ENCODE measurements around the gene ZNF778. TPM values are rescaled to one million over a fixed set of nuclear protein-coding genes. Genes with fewer than 3 reads are reported as not detected.
"Not testable (repeated sequence)": the region's sequence is repeated elsewhere in the genome, so short reads cannot be mapped to it uniquely, and the experiment has no call there.

Gene ZNF778
- total RNA-seq, 2 experiments from 2014 or later = 8.9 to 9.6 TPM

DNA sequence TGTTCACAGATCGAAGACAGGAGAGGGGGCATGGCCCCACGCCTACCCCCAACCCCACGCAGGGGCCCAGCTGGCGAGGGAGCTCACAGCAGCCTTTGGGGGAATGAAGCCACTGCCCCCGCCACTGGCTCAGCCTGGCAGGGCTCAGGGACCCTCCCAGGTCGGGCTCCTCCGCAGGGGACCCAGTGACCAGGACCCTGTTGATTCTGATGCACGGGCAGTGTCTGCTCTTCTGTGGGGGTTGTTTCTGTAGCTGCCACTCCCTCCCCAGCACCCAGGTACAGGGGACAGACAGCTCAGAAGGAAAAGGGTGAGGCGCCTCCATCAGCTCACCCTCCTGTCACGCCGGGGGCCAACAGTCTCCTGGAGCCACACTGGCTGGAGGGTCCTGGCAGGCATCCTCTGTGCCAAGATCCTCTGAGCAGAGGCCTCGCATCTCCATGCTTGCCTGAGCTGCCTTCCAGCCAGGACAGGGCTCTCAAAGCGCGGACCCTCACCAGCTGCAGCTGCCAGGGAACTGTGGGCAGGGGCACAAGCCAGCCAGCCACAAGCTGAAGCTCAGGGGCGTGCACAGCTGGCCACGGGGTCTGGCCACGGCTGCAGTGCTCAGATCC lies 49.1 kb downstream of the ZNF778 start:
- H3K9me3 Mint-ChIP-seq = peaks cover 2% of the 10 kb centered on the region
- H3K27ac Mint-ChIP-seq = peak overlapping the region; percentile 25
- H3K4me3 Mint-ChIP-seq = no peak overlapping the region
- DNase-seq = no peak
- H3K27me3 Mint-ChIP-seq = no peaks in the 10 kb centered on the region
- H3K36me3 Mint-ChIP-seq = peaks cover 12% of the 10 kb centered on the region
- H3K4me1 Mint-ChIP-seq = peaks cover 2% of the 10 kb centered on the region

DNA sequence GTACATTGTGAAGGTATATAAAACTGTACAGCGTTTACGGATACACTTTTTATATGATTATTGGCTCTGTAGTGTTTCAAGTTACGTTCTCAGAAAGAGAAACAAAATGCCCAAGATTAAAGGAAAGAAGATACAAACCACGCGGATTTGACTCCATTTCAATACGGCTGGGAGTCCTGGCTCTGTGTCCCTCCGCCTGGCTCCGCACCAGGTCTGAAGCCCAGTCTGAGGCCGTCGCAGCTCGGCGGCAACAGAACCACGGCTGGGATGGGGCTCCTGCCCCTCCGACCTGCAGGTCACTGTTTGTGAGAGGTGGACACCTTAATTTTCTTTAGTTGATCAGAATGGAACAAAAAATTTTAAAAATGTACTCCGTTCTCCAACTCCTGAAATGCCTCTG lies 50.2 kb downstream of the ZNF778 start:
- not testable (repeated sequence) for DNase-seq, H3K9me3 Mint-ChIP-seq, H3K4me1 Mint-ChIP-seq, H3K27ac Mint-ChIP-seq, H3K27me3 Mint-ChIP-seq, H3K4me3 Mint-ChIP-seq
- H3K36me3 Mint-ChIP-seq = peaks cover 16% of the 10 kb centered on the region

DNA sequence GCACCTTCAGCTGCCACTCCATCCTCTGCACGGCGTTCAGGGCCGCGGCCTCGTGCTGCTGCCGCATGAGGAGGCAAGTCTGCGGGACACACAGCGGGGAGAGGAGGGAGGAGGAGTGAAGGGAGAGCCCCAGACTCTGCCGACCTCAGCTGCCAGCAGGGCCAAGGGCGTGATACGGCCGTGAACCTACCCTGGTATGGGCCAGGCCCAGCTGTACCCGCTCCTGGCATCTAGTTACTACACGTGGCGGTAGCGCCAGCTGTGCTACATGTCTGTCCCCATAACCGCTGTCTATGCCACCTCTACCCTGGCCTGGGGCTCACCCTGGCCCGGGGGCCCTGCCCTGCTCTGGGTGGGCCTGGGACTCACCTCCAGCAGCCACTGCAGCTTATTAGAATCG lies 51.1 kb downstream of the ZNF778 start:
- Mint-ChIP-seq H3K9me3 (peaks cover 2% of the 10 kb centered on the region), H3K27ac (no peak overlapping the region), H3K36me3 (peaks cover 23% of the 10 kb centered on the region), H3K4me3 (no peak overlapping the region), H3K4me1 (no peaks in the 10 kb centered on the region), H3K27me3 (no peaks in the 10 kb centered on the region)
- DNase-seq = no peak

DNA sequence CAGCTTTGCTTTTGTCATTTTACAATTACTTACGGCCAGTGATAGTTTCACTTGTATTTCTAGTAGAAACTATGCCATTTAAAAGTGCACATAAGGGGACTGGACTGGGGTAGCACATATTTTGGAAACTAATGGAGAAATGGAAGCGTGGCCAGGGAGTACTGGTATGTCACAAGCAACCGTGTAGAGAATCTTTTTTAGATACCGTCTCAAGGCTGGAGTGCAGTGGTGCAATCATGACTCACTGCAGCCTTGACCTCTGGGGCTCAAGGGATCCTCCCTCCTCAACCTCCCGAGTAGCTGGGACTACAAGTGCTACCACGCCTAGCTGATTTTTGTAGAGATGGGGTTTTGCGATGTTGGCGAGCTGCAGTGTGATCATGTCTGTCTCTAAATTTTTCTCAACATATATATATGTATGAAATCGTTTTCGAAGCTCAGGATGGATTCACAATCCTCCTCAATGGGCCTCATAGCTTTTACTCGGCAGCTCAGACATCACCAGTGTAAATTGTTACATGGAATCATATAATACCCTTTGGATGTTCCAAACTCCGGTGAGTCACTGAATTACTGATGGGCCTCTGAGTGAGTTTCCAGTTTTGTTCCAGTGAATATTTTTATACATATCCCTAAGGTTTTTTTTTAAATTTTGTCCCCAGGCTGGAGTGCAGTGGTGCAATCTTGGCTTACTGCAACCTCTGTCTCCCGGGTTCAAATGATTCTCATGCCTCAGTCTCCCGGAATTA lies 51.7 kb downstream of the ZNF778 start:
- DNase-seq = no peak
- Mint-ChIP-seq H3K27ac (no peak overlapping the region), H3K27me3 (no peaks in the 10 kb centered on the region), H3K36me3 (peaks cover 25% of the 10 kb centered on the region), H3K9me3 (no peaks in the 10 kb centered on the region), H3K4me3 (no peak overlapping the region), H3K4me1 (no peaks in the 10 kb centered on the region)

DNA sequence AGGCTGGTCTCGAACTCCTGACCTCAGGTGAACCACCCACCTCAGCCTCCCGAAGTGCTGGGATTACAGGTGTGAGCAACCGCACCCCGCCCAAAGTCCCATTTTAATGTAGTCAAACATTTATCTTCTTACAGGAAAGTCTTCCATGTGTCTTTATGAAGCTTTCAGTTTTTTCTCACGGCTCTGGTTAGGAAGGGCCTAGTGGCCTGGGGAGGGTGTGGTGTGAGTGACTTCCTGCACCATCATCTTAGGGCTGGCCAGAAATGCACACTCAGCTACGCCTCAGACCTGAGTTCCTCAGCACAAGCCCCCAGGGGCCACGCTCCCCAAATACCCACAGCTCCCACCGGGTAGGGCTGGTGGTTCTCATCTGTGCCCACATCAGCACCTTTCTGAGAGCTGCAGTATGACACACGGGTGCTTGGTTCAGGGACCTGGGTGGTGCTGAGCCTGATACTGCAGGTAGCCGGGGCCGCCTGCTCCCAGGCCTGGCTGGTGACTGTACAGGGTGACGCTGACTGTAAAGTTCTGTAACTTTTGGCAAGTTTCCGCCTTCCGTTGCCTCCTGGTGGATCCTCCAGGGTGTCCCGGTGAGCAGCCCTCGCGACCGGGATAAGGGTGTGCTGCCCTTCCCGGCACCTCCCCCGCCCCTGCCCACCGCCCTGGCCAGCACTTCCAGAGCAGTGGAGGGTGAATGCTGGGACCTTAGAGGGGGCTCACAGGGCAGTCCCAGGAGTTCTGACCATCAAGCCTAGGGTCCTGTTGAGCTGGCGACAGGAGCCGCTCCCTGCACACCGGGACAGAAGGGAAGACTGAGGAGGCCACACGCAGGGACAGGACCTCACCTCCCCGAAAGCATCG lies 52.5 kb downstream of the ZNF778 start:
- DNase-seq = no peak
- Mint-ChIP-seq H3K27ac (no peak overlapping the region), H3K36me3 (peaks cover 24% of the 10 kb centered on the region), H3K27me3 (no peaks in the 10 kb centered on the region), H3K4me1 (no peaks in the 10 kb centered on the region), H3K4me3 (no peak overlapping the region), H3K9me3 (no peaks in the 10 kb centered on the region)

DNA sequence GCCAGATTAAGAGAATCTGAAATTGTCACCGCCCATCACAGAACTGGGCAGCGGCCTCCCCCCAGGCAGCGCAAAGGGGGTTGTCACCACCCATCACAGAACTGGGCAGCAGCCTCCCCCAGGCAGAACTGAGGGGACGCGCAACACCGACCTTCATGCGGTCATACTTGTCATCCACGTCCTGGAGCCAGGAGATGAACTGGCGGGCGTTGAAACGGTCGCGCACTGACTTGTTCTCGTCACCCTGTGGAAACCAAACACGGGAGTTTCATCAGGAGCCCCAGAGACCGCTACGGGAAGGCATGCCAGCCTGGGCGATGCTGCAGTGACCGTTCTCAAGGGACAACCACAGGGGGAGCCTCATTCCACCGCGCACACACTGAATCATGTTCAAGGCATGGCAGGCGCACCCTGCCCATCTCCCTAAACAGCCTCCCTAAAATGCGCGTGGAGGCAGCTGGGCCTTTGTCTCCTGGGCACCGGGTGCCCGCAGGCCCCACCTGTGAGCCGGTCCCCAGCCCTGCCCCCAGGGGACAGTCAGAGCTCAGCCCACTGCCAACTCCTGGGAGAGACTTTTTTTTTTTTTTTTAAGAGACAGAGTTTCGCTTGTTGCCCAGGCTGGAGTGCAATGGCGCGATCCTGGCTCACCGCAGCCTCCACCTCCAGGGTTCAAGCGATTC lies 53.3 kb downstream of the ZNF778 start:
- no peak overlapping the region for H3K27ac Mint-ChIP-seq
- DNase-seq = no peak
- no peaks in the 10 kb centered on the region for H3K9me3 Mint-ChIP-seq
- H3K36me3 Mint-ChIP-seq = peaks cover 22% of the 10 kb centered on the region
- H3K4me1 Mint-ChIP-seq = no peaks in the 10 kb centered on the region
- no peaks in the 10 kb centered on the region for H3K27me3 Mint-ChIP-seq
- H3K4me3 Mint-ChIP-seq = no peak overlapping the region

DNA sequence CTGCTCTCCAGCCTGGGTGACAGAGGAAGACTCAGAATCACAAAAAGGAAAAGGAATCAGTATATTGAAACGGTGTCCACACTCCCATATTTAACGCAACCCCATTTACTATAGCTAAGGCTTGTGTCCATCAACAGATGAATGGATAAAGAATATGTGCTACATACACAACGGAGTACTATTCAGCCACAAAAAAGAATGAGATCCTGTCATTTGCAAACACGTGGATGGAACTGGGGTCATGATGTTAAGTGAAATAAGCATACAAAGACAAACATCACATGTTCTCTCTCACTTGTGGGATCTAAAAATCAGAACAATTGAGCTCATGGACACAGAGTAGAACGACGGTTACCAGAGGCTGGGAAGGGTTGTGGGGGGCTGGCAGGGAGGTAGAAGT lies 55.1 kb downstream of the ZNF778 start:
- no peak overlapping the region for H3K27ac Mint-ChIP-seq
- no peaks in the 10 kb centered on the region for H3K4me1 Mint-ChIP-seq
- no peak for DNase-seq
- H3K4me3 Mint-ChIP-seq = no peak overlapping the region
- no peaks in the 10 kb centered on the region for H3K9me3 Mint-ChIP-seq
- peaks cover 22% of the 10 kb centered on the region for H3K36me3 Mint-ChIP-seq
- no peaks in the 10 kb centered on the region for H3K27me3 Mint-ChIP-seq

DNA sequence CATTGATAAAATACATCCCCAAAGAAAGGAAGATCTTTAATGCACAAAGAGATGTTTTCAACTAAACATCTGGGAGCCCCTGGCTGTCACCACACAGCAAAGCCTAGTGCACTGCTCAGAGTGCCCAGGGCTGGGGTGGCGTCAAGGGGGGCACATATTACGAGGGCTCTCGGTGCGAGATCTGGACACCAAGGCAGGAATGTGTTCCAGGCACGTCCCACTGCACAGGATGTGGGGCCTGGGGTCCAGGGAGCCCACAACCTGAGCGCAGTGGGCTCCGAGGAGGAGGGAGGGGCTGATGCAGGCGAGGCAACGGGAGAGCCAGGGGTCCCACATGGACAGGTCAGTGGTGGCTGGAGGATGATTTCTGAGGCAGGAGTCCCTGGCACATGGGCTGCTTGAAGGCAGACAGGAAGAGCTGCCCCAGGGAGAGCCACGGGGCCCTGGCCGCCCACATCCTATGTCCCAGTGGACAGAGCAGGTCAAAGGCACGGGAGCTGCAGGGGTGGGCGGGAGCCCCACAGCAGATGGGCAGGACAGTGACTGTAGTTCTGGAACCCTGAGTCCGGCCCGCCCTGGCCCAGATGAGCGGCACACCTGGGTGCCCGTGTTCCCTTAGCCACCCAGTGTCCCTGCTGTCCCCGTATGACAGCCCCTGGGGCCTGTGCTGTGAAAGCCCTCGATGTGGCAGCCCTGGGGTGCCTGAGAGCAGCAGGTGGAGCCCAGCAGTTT lies 56.4 kb downstream of the ZNF778 start:
- H3K4me3 Mint-ChIP-seq = no peak overlapping the region
- no peaks in the 10 kb centered on the region for H3K27me3 Mint-ChIP-seq
- H3K36me3 Mint-ChIP-seq = peaks cover 24% of the 10 kb centered on the region
- DNase-seq = no peak
- no peaks in the 10 kb centered on the region for H3K4me1 Mint-ChIP-seq
- H3K9me3 Mint-ChIP-seq = no peaks in the 10 kb centered on the region
- H3K27ac Mint-ChIP-seq = peak overlapping the region; percentile 6

DNA sequence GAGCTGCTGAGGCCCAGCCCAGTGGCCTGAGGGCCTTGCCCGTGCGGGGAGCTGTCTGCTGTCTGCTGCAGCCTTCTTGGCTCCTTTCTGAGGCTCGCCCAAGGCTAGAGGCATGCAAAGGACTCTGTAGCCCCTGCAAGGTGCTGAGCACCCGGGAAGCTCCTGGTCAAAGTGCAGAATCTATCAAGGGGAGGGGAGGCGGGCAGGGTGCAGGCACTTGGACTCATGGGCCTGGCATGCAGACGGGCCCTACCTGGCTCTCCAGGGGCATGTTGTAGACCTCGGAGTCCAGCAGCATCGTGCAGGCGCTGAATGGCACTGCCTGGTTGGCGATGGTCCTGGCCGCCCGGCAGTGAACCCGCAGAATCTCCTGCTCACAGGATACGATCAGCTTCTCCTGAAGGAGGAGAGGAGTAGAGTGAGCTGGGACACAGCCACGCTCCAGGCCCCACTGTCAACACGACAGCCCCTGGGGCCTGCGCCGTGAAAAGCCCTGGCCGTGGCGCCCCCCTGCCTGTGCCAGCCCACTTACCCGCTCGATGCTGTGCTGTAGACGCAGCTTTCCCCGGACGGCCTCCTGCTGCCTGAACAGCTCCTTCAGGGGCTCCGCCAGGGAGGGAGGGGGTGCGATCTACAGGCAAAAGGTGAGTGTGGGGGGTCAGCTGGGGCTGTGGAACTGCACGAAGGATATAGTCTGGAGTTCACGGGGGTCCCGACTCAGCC lies 57.2 kb downstream of the ZNF778 start:
- H3K36me3 Mint-ChIP-seq = peaks cover 22% of the 10 kb centered on the region
- H3K4me1 Mint-ChIP-seq = no peaks in the 10 kb centered on the region
- no peak overlapping the region for H3K27ac Mint-ChIP-seq
- no peak overlapping the region for H3K4me3 Mint-ChIP-seq
- DNase-seq = no peak
- no peaks in the 10 kb centered on the region for H3K9me3 Mint-ChIP-seq
- H3K27me3 Mint-ChIP-seq = no peaks in the 10 kb centered on the region

DNA sequence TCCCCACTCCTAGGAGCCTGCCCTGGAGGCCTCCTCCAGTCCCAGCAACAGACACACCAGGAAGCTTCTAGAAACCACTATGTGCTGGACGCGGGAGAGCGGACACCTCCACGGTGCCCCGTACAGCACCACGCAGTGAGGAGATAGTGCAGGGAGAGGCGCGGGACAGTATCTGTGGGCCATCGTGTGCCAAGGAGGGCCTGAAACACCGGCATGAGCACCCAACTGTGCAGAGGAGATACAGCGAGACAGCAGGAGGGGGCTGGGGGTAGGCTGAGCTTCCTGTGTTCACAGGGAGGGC lies 57.7 kb downstream of the ZNF778 start:
- H3K4me1 Mint-ChIP-seq = no peaks in the 10 kb centered on the region
- H3K27me3 Mint-ChIP-seq = no peaks in the 10 kb centered on the region
- no peak overlapping the region for H3K4me3 Mint-ChIP-seq
- peaks cover 20% of the 10 kb centered on the region for H3K36me3 Mint-ChIP-seq
- no peak overlapping the region for H3K27ac Mint-ChIP-seq
- no peaks in the 10 kb centered on the region for H3K9me3 Mint-ChIP-seq
- no peak for DNase-seq

DNA sequence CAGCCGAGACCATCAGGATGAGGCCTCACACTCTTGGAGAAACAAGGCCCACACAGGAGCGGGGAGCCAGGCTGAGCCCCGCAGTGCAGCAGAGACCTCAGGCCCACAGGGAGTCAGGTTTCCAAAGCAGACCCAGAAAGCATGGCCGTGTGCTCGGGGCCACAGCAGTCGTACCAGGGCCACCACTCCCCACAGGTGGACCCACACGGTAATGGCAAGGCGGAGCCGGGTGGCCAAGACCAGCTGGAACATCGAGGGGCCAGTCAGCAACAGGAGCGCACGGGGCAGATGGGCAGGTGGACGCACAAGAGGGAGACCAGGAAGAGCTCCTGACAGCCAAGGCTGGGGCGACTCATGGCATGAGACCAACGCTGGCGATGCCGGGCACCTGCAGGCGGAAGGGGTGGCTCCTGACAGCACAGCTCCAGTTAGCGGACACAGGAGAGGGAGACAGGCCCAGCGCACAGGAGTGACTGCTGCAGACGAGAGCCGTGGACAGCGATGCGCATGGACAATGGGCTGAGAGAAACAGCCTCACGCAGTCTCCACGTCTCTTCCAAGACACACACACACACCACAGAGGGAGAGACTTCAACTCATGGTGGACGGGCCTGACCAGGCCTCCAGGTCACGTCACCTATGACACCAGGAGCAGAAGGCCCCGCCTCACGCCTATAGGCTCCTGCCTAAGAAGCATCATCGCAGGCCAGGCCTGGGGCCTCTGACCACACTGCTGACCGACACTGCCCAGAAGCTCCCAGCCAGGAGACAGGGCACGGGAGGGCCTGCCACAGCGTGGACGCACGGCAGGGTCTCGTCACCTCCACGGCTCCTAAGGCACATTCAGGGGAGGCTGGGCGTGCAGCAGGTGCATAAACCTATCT lies 58.6 kb downstream of the ZNF778 start:
- no peaks in the 10 kb centered on the region for H3K9me3 Mint-ChIP-seq
- H3K4me3 Mint-ChIP-seq = no peak overlapping the region
- H3K4me1 Mint-ChIP-seq = no peaks in the 10 kb centered on the region
- H3K36me3 Mint-ChIP-seq = peaks cover 20% of the 10 kb centered on the region
- H3K27me3 Mint-ChIP-seq = no peaks in the 10 kb centered on the region
- no peak overlapping the region for H3K27ac Mint-ChIP-seq
- DNase-seq = no peak

DNA sequence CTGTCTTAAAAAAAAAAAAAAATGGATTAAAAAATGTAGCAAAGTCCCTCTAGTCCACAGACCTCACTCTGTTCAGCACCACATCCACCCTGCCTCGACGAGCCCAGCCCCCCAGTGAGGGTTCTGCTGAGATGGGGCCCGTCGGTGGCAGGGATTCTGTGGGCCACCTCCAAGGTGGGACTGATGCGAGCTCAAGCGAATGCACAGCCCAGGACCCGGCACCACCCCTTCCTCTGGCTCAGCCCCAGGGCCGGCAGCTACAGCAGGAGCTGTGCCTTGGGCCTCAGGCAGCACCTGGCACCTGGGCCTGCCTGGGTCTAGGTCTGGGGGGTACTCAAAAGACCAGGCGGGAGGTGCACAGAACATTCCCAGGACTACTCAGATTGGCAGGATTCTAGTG lies 59.5 kb downstream of the ZNF778 start:
- Mint-ChIP-seq H3K4me3 (no peak overlapping the region), H3K27me3 (no peaks in the 10 kb centered on the region)

DNA sequence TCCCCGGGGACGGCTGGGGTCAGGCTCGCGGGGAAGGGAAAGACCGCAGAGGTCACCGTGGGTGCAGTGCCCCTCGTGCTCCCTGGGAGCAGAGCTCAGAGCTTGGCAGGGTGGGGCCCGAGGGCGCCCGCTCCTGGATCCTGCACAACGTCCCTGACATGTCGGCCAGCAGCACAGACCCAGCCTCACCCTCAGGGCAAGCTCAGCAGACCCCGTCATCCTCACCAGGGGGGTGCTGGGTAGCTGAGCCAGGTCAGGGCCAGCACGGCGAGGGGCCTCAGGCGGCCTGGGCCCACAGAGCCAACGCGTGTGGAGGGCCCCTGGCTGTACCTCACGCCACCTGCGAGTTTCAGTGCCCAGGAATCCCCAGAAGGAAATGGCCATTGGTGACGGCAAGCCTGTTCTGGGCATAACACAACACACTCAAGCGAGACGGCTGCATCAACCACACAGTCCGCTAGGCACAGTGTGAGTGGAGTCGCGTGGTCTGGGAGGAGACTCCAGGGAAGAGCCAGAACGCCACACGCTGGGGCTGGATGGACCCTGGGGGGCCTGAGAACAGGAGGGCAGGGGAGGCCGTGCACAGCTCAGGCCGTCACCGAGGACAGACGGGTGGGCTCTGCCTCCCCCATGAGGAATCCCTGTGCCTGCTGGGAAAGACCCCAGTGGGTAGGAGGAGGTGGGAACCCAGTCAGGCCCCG lies 60.3 kb downstream of the ZNF778 start:
- no peak overlapping the region for H3K4me3 Mint-ChIP-seq
- DNase-seq = no peak
- no peaks in the 10 kb centered on the region for H3K4me1 Mint-ChIP-seq
- H3K9me3 Mint-ChIP-seq = no peaks in the 10 kb centered on the region
- H3K36me3 Mint-ChIP-seq = peaks cover 10% of the 10 kb centered on the region
- H3K27ac Mint-ChIP-seq = no peak overlapping the region
- H3K27me3 Mint-ChIP-seq = no peaks in the 10 kb centered on the region

More for the DNA sequence above, 59.5 kb downstream of the ZNF778 start:
- Mint-ChIP-seq H3K27ac (no peak overlapping the region), H3K9me3 (no peaks in the 10 kb centered on the region), H3K4me1 (no peaks in the 10 kb centered on the region), H3K36me3 (peaks cover 16% of the 10 kb centered on the region)
- DNase-seq = no peak

Measured in activated naive CD8-positive, alpha-beta T cell treated with anti-CD3 and anti-CD28 coated beads for 36 hours (primary cell).